Esophagus muscularis mucosa (tissue), 4 donors: Measurements from ENCODE around the gene SUGP1. TPM values are rescaled to one million over a fixed set of nuclear protein-coding genes. Genes with fewer than 3 reads are reported as not detected.

Experiments
- DNase-seq: peaks from one replicate; pipeline ENCODE4 v3.0.0-alpha.2; 2017; ENCODE audit errors: extremely low spot score
- H3K27ac ChIP-seq, 4 donors: fragments of 200-600 bp; sonication (generic); replicated peaks in 1 of 4; 1 replicate in 3 of 4; 2 replicates in 1 of 4; pipeline ENCODE4 v1.5.1; 2016 to 2019; ENCODE audit warnings: mild to moderate bottlenecking in 1 of 4
- H3K27me3 ChIP-seq, 4 donors: fragments of 200-600 bp; sonication (generic); one replicate each; pipeline versions ENCODE4 v1.5.1 to v1.6.0; 2016 to 2019
- H3K36me3 ChIP-seq, 4 donors: fragments of 200-600 bp; sonication (generic); one replicate each; pipeline ENCODE4 v1.5.1; 2016 to 2019
- H3K4me1 ChIP-seq, 4 donors: fragments of 200-600 bp; sonication (generic); one replicate each; pipeline ENCODE4 v1.5.1; 2016 to 2019
- H3K4me3 ChIP-seq, 4 donors: fragments of 200-600 bp; sonication (generic); 1 replicate in 2 of 4; 2 replicates in 2 of 4; pipeline ENCODE4 v1.5.1; 2016 to 2019; ENCODE audit warnings: mild to moderate bottlenecking in 4 of 4, moderate library complexity in 1 of 4
- H3K9me3 ChIP-seq, 4 donors: fragments of 200-600 bp; sonication (generic); 1 replicate in 3 of 4; 2 replicates in 1 of 4; pipeline ENCODE4 v1.5.1; 2016 to 2019
- CTCF ChIP-seq, 3 experiments: fragments of 200-600 bp in 2 of 3; fragments of 450-650 bp in 1 of 3; sonication (generic) in 2 of 3; IDR thresholded peaks; one replicate each; pipeline ENCODE4 v1.5.1; 2017 to 2019; ENCODE audit warnings: antibody characterized with exemption in 3 of 3, mild to moderate bottlenecking in 2 of 3, moderate library complexity in 1 of 3
- EP300 ChIP-seq: sonication (generic); formaldehyde crosslinking; IDR thresholded peaks from one replicate; pipeline ENCODE4 v1.6.1; 2017; ENCODE audit warnings: antibody characterized with exemption
- POLR2A ChIP-seq: fragments of 450-650 bp; IDR thresholded peaks from one replicate; pipeline ENCODE4 v1.6.1; 2017; ENCODE audit warnings: antibody characterized with exemption, moderate library complexity, mild to moderate bottlenecking, low read depth
- POLR2AphosphoS5 ChIP-seq, 2 donors: sonication (generic); formaldehyde crosslinking; IDR thresholded peaks; one replicate each; pipeline ENCODE4 v1.6.1; 2017; ENCODE audit warnings: antibody characterized with exemption in 2 of 2
- WGBS: methylation state at CpG from one replicate; pipeline ENCODE4 v1.1.5; 2018; 5-methylcytosine and 5-hydroxymethylcytosine counted together
- intact Hi-C: fragments of 100-400 bp; cut with DNase I; formaldehyde crosslinking; loops from one replicate; pipeline ENCODE4 v1.15.1; 2023
- small RNA-seq, 3 donors: library from RNA; depleted of rRNA; stranded (forward); fragments of <200 nt; gene quantifications; one replicate each; pipeline ENCODE3, GENCODE V24; 2016
- total RNA-seq, 4 donors: library from RNA; depleted of rRNA; stranded (reverse); fragments of >200 nt; gene quantifications; one replicate each; pipeline versions ENCODE4 v1.1.0 to v1.2.1, GENCODE V29; 2016

SUGP1 gene
- total RNA-seq, 4 donors from 2014 or later, result 26.0 to 43.8 (median 30.8) TPM

DNA sequence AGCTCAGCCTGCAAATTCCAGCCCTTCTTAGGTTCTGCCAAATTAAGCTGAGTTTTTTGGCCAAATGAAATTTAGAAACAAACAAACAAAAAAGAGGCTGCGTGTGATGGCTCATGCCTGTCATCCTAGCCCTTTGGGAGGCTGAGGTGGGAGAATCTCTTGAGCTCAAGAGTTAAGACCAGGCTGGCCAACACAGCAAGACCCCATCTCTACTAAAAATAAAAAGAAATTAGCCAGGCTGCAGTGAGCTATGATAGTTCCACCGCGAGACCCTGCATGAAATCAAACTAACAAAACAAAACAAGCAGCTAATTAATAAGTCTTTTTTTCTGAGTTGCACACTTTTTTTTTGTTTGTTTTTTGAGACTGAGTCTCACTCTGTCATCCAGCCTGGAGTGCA is 90.6 kb downstream of the SUGP1 start:
- intact Hi-C loops, result no loop called here
- peaks cover 0 to 42% (median 25%) of the 10 kb centered on the region in 4 donors for H3K27me3 ChIP-seq

GRCh38 chr19:19227217-19227616 is 93.1 kb downstream of the SUGP1 start:
- intact Hi-C loops, result no loop called here
- Histone ChIP-seq H3K27ac (no peak overlapping the region), H3K4me3 (no peak overlapping the region), H3K9me3 (no peaks in the 10 kb centered on the region), H3K27me3 (peaks cover 0 to 62% (median 28%) of the 10 kb centered on the region in 4 donors), H3K4me1 (peaks cover 4 to 12% (median 10%) of the 10 kb centered on the region in 4 donors), H3K36me3 (no peaks in the 10 kb centered on the region)
- no peak for DNase-seq
- TF ChIP-seq POLR2AphosphoS5 (IDR thresholded peaks at IDR 0.05), result no peak
- TF ChIP-seq POLR2A, result no peak
- TF ChIP-seq EP300, result no peak
- no peak for TF ChIP-seq CTCF (IDR thresholded peaks at IDR 0.05)
- 70% methylated on average over 3 of the region's 4 CpGs for WGBS

More for the DNA sequence above, 90.6 kb downstream of the SUGP1 start:
- H3K4me1 ChIP-seq, result peaks cover 4 to 8% (median 7%) of the 10 kb centered on the region in 4 donors
- no peak overlapping the region for H3K4me3 ChIP-seq
- peaks cover 0 to 20% (median 16%) of the 10 kb centered on the region in 4 donors for H3K9me3 ChIP-seq
- H3K27ac ChIP-seq, result no peak overlapping the region
- TF ChIP-seq EP300 (no peak), POLR2A (no peak), CTCF (IDR thresholded peaks at IDR 0.05) (no peak), POLR2AphosphoS5 (IDR thresholded peaks at IDR 0.05) (no peak)
- no peak for DNase-seq
- 78% methylated on average over 3 of the region's 3 CpGs for WGBS
- no peaks in the 10 kb centered on the region for H3K36me3 ChIP-seq

GRCh38 chr19:19226663-19227062 is 93.6 kb downstream of the SUGP1 start:
- DNase-seq, result no peak
- intact Hi-C loops, result no loop called here
- no peak overlapping the region for H3K4me3 ChIP-seq
- H3K27me3 ChIP-seq, result peaks cover 0 to 64% (median 28%) of the 10 kb centered on the region in 4 donors
- no peaks in the 10 kb centered on the region for H3K36me3 ChIP-seq
- 52% methylated on average over 7 of the region's 10 CpGs for WGBS
- no peaks in the 10 kb centered on the region for H3K9me3 ChIP-seq
- peaks cover 4 to 12% (median 10%) of the 10 kb centered on the region in 4 donors for H3K4me1 ChIP-seq
- H3K27ac ChIP-seq, result no peak overlapping the region
- TF ChIP-seq POLR2AphosphoS5 (IDR thresholded peaks at IDR 0.05), result no peak
- TF ChIP-seq EP300, result no peak
- TF ChIP-seq POLR2A, result no peak
- no peak for TF ChIP-seq CTCF (IDR thresholded peaks at IDR 0.05)

DNA sequence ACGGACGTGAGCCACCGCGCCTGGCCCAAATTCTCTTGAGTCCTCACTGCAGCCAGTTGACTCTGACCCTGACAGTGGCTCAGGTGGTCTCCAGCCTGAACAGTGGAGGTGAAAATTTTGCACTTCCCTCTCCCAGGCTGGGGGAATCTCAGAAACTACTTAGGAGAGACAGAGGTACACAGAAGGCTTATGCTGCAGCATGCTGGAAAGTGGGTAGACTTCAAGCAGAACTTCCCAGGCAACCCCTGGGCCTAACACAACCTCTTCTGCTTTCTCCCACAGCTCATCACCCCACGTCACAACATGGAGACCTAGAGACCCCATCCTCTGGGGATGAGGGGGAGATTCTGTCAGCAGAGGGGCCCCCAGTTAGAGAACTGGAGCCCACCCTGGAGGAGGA is 94.1 kb downstream of the SUGP1 start:
- 80% methylated on average over 5 of the region's 5 CpGs for WGBS
- intact Hi-C loops, result no loop called here
- H3K27me3 ChIP-seq, result peaks cover 0 to 69% (median 28%) of the 10 kb centered on the region in 4 donors

More for the DNA sequence above, 94.1 kb downstream of the SUGP1 start:
- no peak for DNase-seq
- Histone ChIP-seq H3K27ac (no peak overlapping the region), H3K9me3 (no peaks in the 10 kb centered on the region), H3K4me3 (no peak overlapping the region), H3K36me3 (no peaks in the 10 kb centered on the region), H3K4me1 (peaks cover 4 to 12% (median 10%) of the 10 kb centered on the region in 4 donors)
- TF ChIP-seq POLR2A (no peak), POLR2AphosphoS5 (IDR thresholded peaks at IDR 0.05) (no peak), CTCF (IDR thresholded peaks at IDR 0.05) (no peak), EP300 (no peak)

Small RNA genes within 50 kb of the gene (small RNA-seq; reads per million reads assigned to genes)
- gene RNU6-1028P, result 0 reads per million in 3 donors

Other genes with a start within 250 kb of the SUGP1 start
- gene TMEM161A, start 182.0 kb downstream of the SUGP1 start, total RNA-seq, result 10 to 100 TPM; 12.0 to 26.8 (median 16.9) TPM
- gene MEF2B, start 150.2 kb downstream of the SUGP1 start, total RNA-seq, result not detected
- gene BORCS8, start 128.4 kb downstream of the SUGP1 start, total RNA-seq, result 10 to 100 TPM; 10.8 to 16.1 (median 12.5) TPM
- 10 to 100 TPM; 34.8 to 49.2 (median 38.2) TPM for gene RFXANK, start 128.3 kb downstream of the SUGP1 start, total RNA-seq
- gene NR2C2AP, start 117.1 kb downstream of the SUGP1 start, total RNA-seq, result 10 to 100 TPM in 3 of 4 donors, 1 to 10 TPM in 1; 10.0 to 18.0 (median 16.5) TPM
- gene NCAN, start 108.6 kb downstream of the SUGP1 start, total RNA-seq, result under 1 TPM in 1 of 4 donors, not detected in 3; 0.17 TPM
- under 1 TPM in 3 of 4 donors, not detected in 1; 0.40 to 0.50 (median 0.45) TPM for gene TM6SF2, start 47.2 kb downstream of the SUGP1 start, total RNA-seq
- gene MAU2, start 320 bp upstream of the SUGP1 start, total RNA-seq, result 10 to 100 TPM; 27.4 to 47.8 (median 37.6) TPM
- 10 to 100 TPM; 34.9 to 60.5 (median 42.5) TPM for gene GATAD2A, start 85.2 kb upstream of the SUGP1 start, total RNA-seq
- gene TSSK6, start 195.0 kb upstream of the SUGP1 start, total RNA-seq, result 1 to 10 TPM in 3 of 4 donors, under 1 TPM in 1; 0.33 to 3.7 (median 1.5) TPM
- 100 to 1,000 TPM in 2 of 4 donors, 10 to 100 TPM in 2; 75.0 to 186 (median 141) TPM for gene NDUFA13, start 195.7 kb upstream of the SUGP1 start, total RNA-seq
- 1 to 10 TPM; 1.2 to 3.3 (median 2.8) TPM for gene YJEFN3, start 208.4 kb upstream of the SUGP1 start, total RNA-seq
- gene CILP2, start 217.8 kb upstream of the SUGP1 start, total RNA-seq, result under 1 TPM; 0.13 to 0.52 (median 0.29) TPM